GM18505 (cell line): ENCODE data around the gene EXOC6.
"Not testable (repeated sequence)": the region's sequence is repeated elsewhere in the genome, so short reads cannot be mapped to it uniquely, and the experiment has no call there.

Experiments used
- ATAC-seq: cut with Tn5 transposase; IDR thresholded peaks from one replicate; pipeline ENCODE4 v1.9.1; 2021; ENCODE audit not compliant: unreplicated experiment
- POLR2A ChIP-seq: IDR thresholded peaks from 4 replicates; pipeline ENCODE4 v1.6.1; 2011; ENCODE audit warnings: borderline replicate concordance; ENCODE audit not compliant: insufficient read depth, insufficient read length; ENCODE audit errors: extremely low read depth

Gene EXOC6

GRCh38 chr10:92957223-92958010 is 109.1 kb downstream of the EXOC6 start:
- no peak for TF ChIP-seq POLR2A
- ATAC-seq: no peak

- no peak for TF ChIP-seq POLR2A
- ATAC-seq: no peak
Observed at GRCh38 chr10:92961638-92962037, 113.3 kb downstream of the EXOC6 start.

- TF ChIP-seq POLR2A: no peak
- ATAC-seq: no peak
Observed at GRCh38 chr10:92965314-92965713, 117.0 kb downstream of the EXOC6 start.

GRCh38 chr10:92967641-92968040 is 119.3 kb downstream of the EXOC6 start:
- ATAC-seq: no peak
- no peak for TF ChIP-seq POLR2A

- TF ChIP-seq POLR2A: no peak
- no peak for ATAC-seq
Observed at GRCh38 chr10:92969151-92969550, 120.8 kb downstream of the EXOC6 start.

GRCh38 chr10:92970301-92971070 is 122.2 kb downstream of the EXOC6 start:
- ATAC-seq: no peak
- no peak for TF ChIP-seq POLR2A

- ATAC-seq: no peak
- TF ChIP-seq POLR2A: no peak
Observed at GRCh38 chr10:92972066-92972870, 123.9 kb downstream of the EXOC6 start.

GRCh38 chr10:92972886-92973285 is 124.6 kb downstream of the EXOC6 start:
- no peak for TF ChIP-seq POLR2A
- no peak for ATAC-seq

- not testable (repeated sequence) for ATAC-seq
Observed at GRCh38 chr10:92976278-92976677, 128.0 kb downstream of the EXOC6 start.

GRCh38 chr10:92989250-92989649 is 140.9 kb downstream of the EXOC6 start:
- no peak for TF ChIP-seq POLR2A

GRCh38 chr10:92990615-92991014 is 142.3 kb downstream of the EXOC6 start:
- no peak for TF ChIP-seq POLR2A
- no peak for ATAC-seq

More at GRCh38 chr10:92989250-92989649, 140.9 kb downstream of the EXOC6 start:
- no peak for ATAC-seq

GRCh38 chr10:92991513-92991912 is 143.2 kb downstream of the EXOC6 start:
- no peak for ATAC-seq
- no peak for TF ChIP-seq POLR2A

- no peak for TF ChIP-seq POLR2A
- ATAC-seq: no peak
Observed at GRCh38 chr10:92993699-92994272, 145.5 kb downstream of the EXOC6 start.
